Colonic mucosa (tissue), 4 donors: ENCODE measurements around the gene MTA3. TPM values are rescaled to one million over a fixed set of nuclear protein-coding genes. Genes with fewer than 3 reads are reported as not detected.

Source experiments
- DNase-seq: peaks from one replicate; pipeline ENCODE4 v3.0.0-alpha.2; 2020
- H3K27ac ChIP-seq: fragments of 200-600 bp; one replicate; pipeline ENCODE4 v1.8.0; 2021
- H3K27me3 ChIP-seq: fragments of 200-600 bp; one replicate; pipeline ENCODE4 v1.8.0; 2021
- H3K36me3 ChIP-seq: fragments of 200-600 bp; one replicate; pipeline ENCODE4 v1.8.0; 2021
- H3K4me1 ChIP-seq: fragments of 200-600 bp; one replicate; pipeline ENCODE4 v1.8.0; 2021; ENCODE audit warnings: mild to moderate bottlenecking
- H3K4me3 ChIP-seq: fragments of 200-600 bp; one replicate; pipeline ENCODE4 v1.8.0; 2021
- H3K9ac ChIP-seq, 2 donors: one replicate each; pipeline ENCODE4 v1.7.0; 2013; ENCODE audit warnings: control low read depth in 2 of 2, low read depth in 2 of 2, low read length in 2 of 2
- H3K9me3 ChIP-seq: fragments of 200-600 bp; one replicate; pipeline ENCODE4 v1.8.0; 2021
- CTCF ChIP-seq: fragments of 200-600 bp; IDR thresholded peaks from one replicate; pipeline ENCODE4 v1.8.0; 2022; ENCODE audit warnings: antibody characterized with exemption, mild to moderate bottlenecking
- intact Hi-C: fragments of 100-400 bp; cut with DNase I; formaldehyde crosslinking; loops from one replicate; pipeline ENCODE4 v1.14.1; 2022
- total RNA-seq, 2 donors: library from RNA; stranded (reverse); fragmentation: NEBNext Ultra II Directional in 1 of 2; extraction: Animal tissue kit (Norgen Biotek cat#: 25700) in 1 of 2; gene quantifications; one replicate each; pipeline ENCODE4 v1.2.1, GENCODE V29; 2021
- donor health status: healthy.
- donor health status: DM: no; HTN: no; CAD: no.
- donor health status: DM: no; HTN: no; CAD: no.

Gene MTA3
- total RNA-seq, 2 donors from 2014 or later: 41.4 to 46.2 TPM

DNA sequence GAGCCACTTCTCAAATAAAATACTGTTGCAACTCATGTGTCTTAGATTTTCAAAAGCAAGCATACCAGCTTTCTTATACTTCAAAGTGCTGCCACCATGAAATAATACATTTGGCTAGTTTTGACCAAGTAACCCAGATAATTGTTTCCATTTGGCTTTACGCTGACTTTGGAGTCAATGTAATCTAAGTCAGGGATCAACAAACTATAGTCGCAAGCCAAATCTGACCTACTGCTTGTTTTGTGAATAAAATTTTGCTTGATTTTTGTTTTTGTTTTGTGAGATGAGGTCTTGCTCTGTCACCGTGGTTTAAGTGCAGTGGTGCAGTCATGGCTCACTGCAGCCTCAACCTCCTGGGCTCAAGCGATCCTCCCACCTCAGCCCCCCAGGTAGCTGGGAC is 130.5 kb downstream of the MTA3 start:
- DNase-seq: no peak
- Histone ChIP-seq H3K4me3 (no peak overlapping the region), H3K36me3 (no peaks in the 10 kb centered on the region), H3K4me1 (no peaks in the 10 kb centered on the region), H3K27ac (no peak overlapping the region), H3K9me3 (no peaks in the 10 kb centered on the region), H3K27me3 (no peaks in the 10 kb centered on the region), H3K9ac (no peak overlapping the region)
- no peak for TF ChIP-seq CTCF
- intact Hi-C loops: no loop called here

DNA sequence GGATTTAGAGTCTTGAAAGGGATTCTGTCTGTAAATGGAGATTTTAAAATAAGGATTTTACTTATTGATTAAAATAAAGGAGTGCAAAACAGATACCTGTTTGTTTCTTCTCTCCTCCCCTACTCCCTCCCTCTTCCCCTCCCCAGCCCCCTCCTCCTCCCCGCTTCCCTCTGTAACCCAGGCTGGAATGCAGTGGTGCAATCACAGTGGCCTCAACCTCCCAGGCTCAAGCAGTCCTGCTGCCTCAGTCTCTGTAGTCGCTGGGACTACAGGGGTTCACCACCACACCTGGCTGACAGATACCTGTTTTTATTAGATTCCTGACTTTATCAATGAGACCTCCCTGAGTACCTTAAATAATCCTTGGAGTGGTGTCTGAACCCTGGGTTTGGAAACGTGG is 138.4 kb downstream of the MTA3 start:
- no peak for TF ChIP-seq CTCF
- H3K9me3 ChIP-seq: no peaks in the 10 kb centered on the region
- H3K27ac ChIP-seq: no peak overlapping the region
- intact Hi-C loops: no loop called here
- no peak overlapping the region for H3K4me3 ChIP-seq
- H3K4me1 ChIP-seq: no peaks in the 10 kb centered on the region
- no peaks in the 10 kb centered on the region for H3K27me3 ChIP-seq
- DNase-seq: no peak
- no peak overlapping the region for H3K9ac ChIP-seq
- H3K36me3 ChIP-seq: peaks cover 4% of the 10 kb centered on the region

DNA sequence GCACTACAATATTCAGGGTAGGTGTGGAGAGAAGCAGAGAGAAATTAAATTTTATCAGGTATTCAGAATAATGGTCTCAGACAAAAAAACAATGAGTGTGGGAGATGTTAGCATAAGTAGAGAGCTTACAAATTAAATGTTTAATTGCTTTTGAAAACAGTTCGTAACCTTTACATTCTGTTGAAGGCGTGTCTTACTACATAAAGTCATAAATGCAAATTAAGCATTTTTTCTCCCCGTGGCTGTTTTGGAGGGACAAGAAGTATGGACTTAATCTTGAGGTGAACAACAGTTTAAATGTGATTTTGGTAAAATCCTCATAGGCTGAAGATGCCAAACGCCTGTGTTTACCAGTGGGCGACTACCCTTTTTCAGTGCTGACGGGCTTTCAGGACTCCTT is 139.7 kb downstream of the MTA3 start:
- H3K27me3 ChIP-seq: no peaks in the 10 kb centered on the region

GRCh38 chr2:42711896-42712295 is 143.5 kb downstream of the MTA3 start:
- H3K9me3 ChIP-seq: no peaks in the 10 kb centered on the region
- H3K27me3 ChIP-seq: no peaks in the 10 kb centered on the region
- no peaks in the 10 kb centered on the region for H3K4me1 ChIP-seq
- intact Hi-C loops: no loop called here
- H3K36me3 ChIP-seq: peaks cover 4% of the 10 kb centered on the region
- no peak overlapping the region for H3K4me3 ChIP-seq
- no peak for DNase-seq
- no peak overlapping the region for H3K9ac ChIP-seq
- no peak overlapping the region for H3K27ac ChIP-seq
- TF ChIP-seq CTCF: no peak

More for the DNA sequence above, 139.7 kb downstream of the MTA3 start:
- Histone ChIP-seq H3K4me3 (no peak overlapping the region), H3K27ac (no peak overlapping the region), H3K9ac (no peak overlapping the region), H3K9me3 (no peaks in the 10 kb centered on the region), H3K4me1 (no peaks in the 10 kb centered on the region), H3K36me3 (peaks cover 4% of the 10 kb centered on the region)
- intact Hi-C loops: no loop called here
- no peak for TF ChIP-seq CTCF
- no peak for DNase-seq

DNA sequence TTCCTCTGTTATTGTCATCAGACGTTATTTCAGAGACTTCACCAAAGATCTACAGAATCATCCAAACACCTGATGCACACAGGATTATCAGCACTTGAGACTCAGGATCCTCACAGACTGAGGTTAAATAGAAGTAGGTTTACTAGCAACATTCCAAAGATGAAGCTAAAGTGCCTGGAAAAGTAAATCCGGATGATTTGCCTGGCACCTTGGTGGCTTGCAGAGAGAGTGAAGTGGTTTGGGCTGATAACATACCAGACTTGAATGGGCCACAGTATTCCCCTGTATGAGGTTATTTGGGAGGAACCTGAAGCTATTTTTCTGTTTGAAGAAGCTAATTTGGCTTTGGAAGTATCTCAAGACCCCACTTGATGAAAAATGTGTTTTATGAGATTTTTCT is 144.5 kb downstream of the MTA3 start:
- Histone ChIP-seq H3K4me3 (no peak overlapping the region), H3K9me3 (no peaks in the 10 kb centered on the region), H3K4me1 (no peaks in the 10 kb centered on the region), H3K9ac (no peak overlapping the region), H3K36me3 (peaks cover 4% of the 10 kb centered on the region), H3K27ac (no peak overlapping the region), H3K27me3 (no peaks in the 10 kb centered on the region)
- intact Hi-C loops: no loop called here
- no peak for TF ChIP-seq CTCF
- DNase-seq: no peak

DNA sequence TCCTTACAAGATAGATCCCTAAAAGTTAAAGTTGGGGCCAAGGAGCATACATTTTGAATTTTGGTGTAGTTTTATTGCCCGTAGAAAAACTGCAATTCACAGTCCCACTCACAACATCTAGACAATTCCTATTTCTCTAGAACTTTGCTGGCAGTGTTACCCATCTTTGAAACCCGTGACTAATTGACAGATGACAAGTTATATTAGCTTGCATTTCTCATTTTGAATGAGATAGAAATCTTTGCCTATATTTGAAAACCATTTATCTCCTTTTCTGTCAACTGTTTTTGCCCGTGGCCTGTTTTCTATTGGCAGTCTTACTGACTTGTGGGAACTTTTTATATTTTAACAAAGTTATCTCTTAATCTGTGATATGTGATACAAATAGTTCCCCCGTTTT is 145.5 kb downstream of the MTA3 start:
- intact Hi-C loops: no loop called here
- Histone ChIP-seq H3K27ac (no peak overlapping the region), H3K27me3 (no peaks in the 10 kb centered on the region), H3K9ac (no peak overlapping the region), H3K4me3 (no peak overlapping the region), H3K4me1 (no peaks in the 10 kb centered on the region), H3K36me3 (peaks cover under 1% of the 10 kb centered on the region), H3K9me3 (no peaks in the 10 kb centered on the region)
- TF ChIP-seq CTCF: no peak
- no peak for DNase-seq
